ENCODE measurements around the gene ZNF580. TPM values are rescaled to one million over a fixed set of nuclear protein-coding genes. Genes with fewer than 3 reads are reported as not detected.
A peak's percentile ranks its signal among the peaks of the same experiment; 100 is the strongest.

ZNF580 gene
- total RNA-seq, 1 donor from 2014 or later = 38.3 TPM

DNA sequence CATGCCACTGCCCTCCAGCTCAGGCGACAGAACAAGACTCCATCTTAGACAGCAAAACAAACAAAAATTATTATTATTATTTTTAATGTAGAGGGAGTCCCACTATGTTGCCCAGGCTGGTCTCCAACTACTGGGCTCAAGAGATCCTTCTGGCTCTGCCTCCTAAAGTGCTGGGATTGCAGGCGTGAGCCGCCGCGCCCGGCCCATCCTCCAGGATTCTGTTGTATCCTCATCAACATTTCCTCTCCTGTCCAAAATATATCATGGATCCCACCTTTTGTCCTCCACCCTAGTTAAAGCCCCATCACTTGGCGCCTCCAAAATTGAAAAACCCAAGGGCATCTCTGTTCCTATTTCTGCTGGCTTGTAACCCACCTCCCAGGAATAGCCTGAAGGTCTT lies 17.7 kb upstream of the ZNF580 start:
- no peak for DNase-seq
- Mint-ChIP-seq H3K4me3 (no peak overlapping the region), H3K36me3 (ENCODE audit: low read depth) (peaks cover 1% of the 10 kb centered on the region), H3K4me1 (peaks cover 43% of the 10 kb centered on the region), H3K9me3 (no peaks in the 10 kb centered on the region), H3K27ac (no peak overlapping the region), H3K27me3 (peaks cover 8% of the 10 kb centered on the region)
- intact Hi-C loops (cut with micrococcal nuclease) = loop anchor here (5.0 to 10.0 kb wide), 2 partner anchors 41 to 1158 kb away; partner anchors contain the start of genes LENG9 and ZNF579

DNA sequence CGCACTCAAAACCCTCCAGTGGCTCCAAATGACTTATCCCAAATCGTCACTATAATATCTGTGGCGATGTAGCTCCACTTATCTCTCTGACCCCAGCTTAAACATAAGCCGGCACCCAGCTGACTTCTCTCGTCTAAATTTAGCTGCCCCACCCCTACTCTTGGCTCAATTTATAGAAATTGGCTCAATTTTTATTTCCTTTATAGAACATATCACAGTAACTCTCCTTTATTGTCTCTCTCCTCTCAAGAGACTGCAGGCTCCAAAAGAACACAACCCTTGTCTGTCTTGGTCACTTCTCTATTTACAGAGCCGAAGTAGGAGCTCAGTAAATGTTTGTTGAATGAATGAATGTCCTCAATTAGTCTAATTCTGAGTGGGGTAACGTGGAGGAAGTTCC lies 17.2 kb upstream of the ZNF580 start:
- intact Hi-C loops (cut with micrococcal nuclease) = loop anchor here (5.0 to 10.0 kb wide), 2 partner anchors 41 to 1159 kb away; partner anchors contain the start of genes LENG9 and ZNF579
- Mint-ChIP-seq H3K4me1 (peaks cover 43% of the 10 kb centered on the region), H3K27me3 (peaks cover 9% of the 10 kb centered on the region), H3K27ac (no peak overlapping the region), H3K9me3 (no peaks in the 10 kb centered on the region), H3K36me3 (ENCODE audit: low read depth) (peaks cover 1% of the 10 kb centered on the region), H3K4me3 (peak overlapping the region; percentile 96)
- no peak for DNase-seq

DNA sequence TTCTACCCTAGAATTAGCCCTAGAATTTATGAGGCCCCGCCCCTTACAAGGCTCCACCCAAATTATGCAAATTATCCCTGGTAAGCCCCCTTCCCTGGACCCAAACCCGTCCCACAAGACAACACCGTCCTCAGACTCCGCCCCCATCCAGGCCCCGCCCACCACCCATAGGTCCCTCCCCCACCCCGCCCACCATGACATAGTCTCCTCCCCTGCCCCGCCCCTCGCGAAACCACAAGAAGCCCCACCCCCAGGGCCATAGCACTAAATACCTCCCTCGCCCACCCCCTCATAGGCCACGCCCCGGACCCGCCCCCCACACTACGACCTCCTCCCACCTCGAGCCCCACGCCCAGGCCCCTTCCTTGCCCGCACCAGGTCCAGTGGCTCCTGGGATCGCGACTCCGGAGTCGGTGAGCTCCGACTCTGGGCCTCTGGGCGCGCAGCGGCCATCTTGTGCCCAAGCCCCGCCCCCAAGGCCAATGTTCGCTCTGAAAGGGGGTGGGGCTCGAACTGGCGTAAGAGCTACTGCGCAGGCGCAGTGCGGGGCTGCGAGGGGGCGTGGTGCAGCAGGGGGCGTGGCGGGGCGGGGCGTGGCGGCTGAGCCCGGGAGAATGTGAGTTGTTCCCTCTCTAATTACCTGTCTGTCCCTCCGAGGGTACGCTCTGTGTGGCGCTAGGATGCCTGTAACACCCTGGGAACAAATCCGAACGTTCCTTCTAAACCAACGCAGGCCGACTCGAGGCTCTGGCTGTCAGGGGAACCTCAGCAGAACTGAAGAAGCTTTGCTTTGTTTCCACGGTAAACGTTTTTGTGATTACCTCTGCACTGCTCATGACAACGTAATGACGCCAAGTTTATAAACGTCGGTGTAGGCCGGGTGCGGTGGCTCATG lies 16.4 kb upstream of the ZNF580 start, which contains the start of gene ZNF784:
ZNF784 (minus strand) TSS at position 458 of the 895 bp plus-strand sequence; CDS start at position 453, 5 bp downstream.
- intact Hi-C loops (cut with micrococcal nuclease) = loop anchor here (1.0 to 10.0 kb wide), 7 partner anchors 8 to 1160 kb away; partner anchors contain the start of genes FIZ1, LENG9, ZNF579 and ZNF865
- no peaks in the 10 kb centered on the region for H3K9me3 Mint-ChIP-seq
- peak within 1 kb of the TSS; percentile 99 for H3K27ac Mint-ChIP-seq
- H3K36me3 Mint-ChIP-seq (ENCODE audit: low read depth) = peaks cover 1% of the 10 kb centered on the region
- H3K4me1 Mint-ChIP-seq = peaks cover 43% of the 10 kb centered on the region
- H3K4me3 Mint-ChIP-seq = peak within 1 kb of the TSS; percentile 96
- peaks cover 13% of the 10 kb centered on the region for H3K27me3 Mint-ChIP-seq
- peak; percentile 98 for DNase-seq

DNA sequence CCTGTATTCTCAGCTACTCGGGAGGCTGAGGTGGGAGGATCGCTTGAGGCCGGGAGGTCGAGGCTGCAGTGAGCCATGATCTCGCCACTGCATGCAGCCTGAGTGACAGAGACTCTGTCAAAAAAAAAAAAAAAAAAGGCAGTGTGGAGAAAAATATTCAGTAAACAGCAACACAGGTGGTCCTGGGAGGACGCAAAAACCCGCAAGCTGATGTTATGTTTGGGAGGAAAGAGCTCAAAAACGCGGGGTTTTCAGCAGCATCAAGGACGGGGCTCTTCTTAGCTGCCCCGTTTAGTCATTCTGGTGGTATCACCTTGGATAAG lies 15.8 kb upstream of the ZNF580 start:
- intact Hi-C loops (cut with micrococcal nuclease) = loop anchor here (10.0 kb wide), 1 partner anchor 1160 kb away; the partner anchor contains the start of gene LENG9
- DNase-seq = no peak
- H3K4me1 Mint-ChIP-seq = peaks cover 43% of the 10 kb centered on the region
- peak overlapping the region; percentile 96 for H3K4me3 Mint-ChIP-seq
- peak overlapping the region; percentile 99 for H3K27ac Mint-ChIP-seq
- peaks cover 13% of the 10 kb centered on the region for H3K27me3 Mint-ChIP-seq
- H3K36me3 Mint-ChIP-seq (ENCODE audit: low read depth) = peaks cover 1% of the 10 kb centered on the region
- H3K9me3 Mint-ChIP-seq = no peaks in the 10 kb centered on the region

DNA sequence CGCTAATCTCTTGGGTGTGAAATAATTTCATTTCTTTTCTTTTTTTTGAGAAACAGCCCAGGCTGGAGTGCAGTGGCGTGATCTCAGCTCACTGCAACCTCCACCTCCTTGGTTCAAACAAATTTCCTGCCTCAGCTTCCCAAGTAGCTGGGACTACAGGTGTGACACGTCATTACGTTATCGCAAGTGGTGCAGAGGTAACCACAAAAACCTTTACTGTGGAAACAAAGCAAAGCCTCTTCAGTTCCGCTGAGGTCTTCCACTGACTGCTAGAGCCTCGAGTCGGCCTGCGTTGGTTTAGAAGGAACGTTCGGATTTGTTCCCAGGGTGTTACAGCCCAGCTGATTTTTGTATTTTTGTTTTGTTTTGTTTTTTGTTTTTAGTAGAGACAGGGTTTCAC lies 14.5 kb upstream of the ZNF580 start:
- Mint-ChIP-seq H3K27me3 (peaks cover 14% of the 10 kb centered on the region), H3K9me3 (no peaks in the 10 kb centered on the region), H3K4me3 (peak overlapping the region; percentile 75), H3K27ac (peak overlapping the region; percentile 84), H3K36me3 (ENCODE audit: low read depth) (peaks cover 1% of the 10 kb centered on the region), H3K4me1 (peaks cover 34% of the 10 kb centered on the region)
- intact Hi-C loops (cut with micrococcal nuclease) = loop anchor here (10.0 kb wide), 1 partner anchor 1162 kb away; the partner anchor contains the start of gene LENG9
- peak; percentile 92 for DNase-seq

DNA sequence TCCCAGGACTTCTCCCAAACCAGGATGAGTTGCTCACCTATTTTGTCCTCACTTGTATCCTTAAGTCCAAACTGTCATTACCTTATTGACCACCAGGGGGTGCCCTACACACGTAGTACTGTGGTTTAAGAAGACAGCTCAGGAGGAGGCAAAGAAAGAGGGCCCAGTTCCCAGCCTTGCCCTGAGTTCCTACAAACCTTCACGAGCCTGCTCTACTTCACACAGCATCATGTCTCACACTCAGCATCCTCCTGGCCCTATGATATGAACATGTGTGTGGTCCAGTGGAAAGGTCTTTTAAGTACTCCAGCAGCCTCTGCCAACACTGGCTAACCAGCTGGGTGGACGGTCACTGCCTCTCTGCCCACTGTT lies 8.4 kb upstream of the ZNF580 start:
- Mint-ChIP-seq H3K4me3 (no peak overlapping the region), H3K9me3 (no peaks in the 10 kb centered on the region), H3K4me1 (peaks cover 38% of the 10 kb centered on the region), H3K27ac (peak overlapping the region; percentile 3), H3K27me3 (peaks cover 13% of the 10 kb centered on the region), H3K36me3 (ENCODE audit: low read depth) (peaks cover 17% of the 10 kb centered on the region)
- intact Hi-C loops (cut with micrococcal nuclease) = loop anchor here (1.0 kb wide), 2 partner anchors 8 to 21 kb away; partner anchors contain the start of gene ZNF784
- DNase-seq = peak; percentile 97

DNA sequence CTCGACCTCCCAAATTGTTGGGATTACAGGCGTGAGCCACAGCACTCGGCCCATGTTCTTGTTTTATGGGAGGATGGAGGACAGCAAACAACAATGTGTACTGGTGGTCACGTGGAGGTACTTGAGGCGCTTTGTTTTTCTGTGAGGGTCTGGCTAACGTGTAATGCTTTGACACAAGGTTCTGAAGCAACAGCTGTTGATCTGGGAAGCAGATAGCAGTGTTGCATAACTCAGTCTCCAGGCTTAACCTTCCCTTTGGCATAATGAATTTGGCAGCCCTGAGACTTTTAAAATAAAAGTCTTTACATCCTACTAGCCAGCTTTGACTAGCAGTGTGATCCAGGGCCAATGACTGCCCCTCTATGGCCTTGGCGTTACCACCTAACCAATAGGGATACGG lies 6.9 kb upstream of the ZNF580 start:
- H3K36me3 Mint-ChIP-seq (ENCODE audit: low read depth) = peaks cover 26% of the 10 kb centered on the region
- H3K4me1 Mint-ChIP-seq = peaks cover 44% of the 10 kb centered on the region
- no peak overlapping the region for H3K4me3 Mint-ChIP-seq
- intact Hi-C loops (cut with micrococcal nuclease) = loop anchor here (2.0 kb wide), 1 partner anchor 41 kb away; the partner anchor contains the start of gene EPN1
- H3K27ac Mint-ChIP-seq = no peak overlapping the region
- DNase-seq = no peak
- H3K9me3 Mint-ChIP-seq = peaks cover under 1% of the 10 kb centered on the region
- H3K27me3 Mint-ChIP-seq = peaks cover 6% of the 10 kb centered on the region

DNA sequence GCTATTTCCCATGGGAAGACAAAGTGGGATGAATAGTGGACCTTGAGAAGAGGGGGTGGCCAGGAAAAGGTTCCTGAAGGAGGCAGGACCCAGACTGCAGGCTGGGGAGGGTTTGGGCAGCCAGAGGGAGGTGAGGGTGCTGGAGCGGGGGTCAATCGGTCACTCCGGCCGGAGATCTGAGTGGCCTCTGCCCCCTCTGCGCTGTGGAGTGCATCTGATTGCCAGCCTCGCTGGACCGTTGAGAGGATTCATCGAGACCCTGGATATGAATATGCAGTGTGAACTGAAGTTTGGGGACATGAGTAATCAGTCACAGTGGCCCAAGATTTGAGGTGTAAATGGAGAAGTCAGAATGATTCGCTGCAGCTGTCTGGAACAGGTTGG lies 5.5 kb upstream of the ZNF580 start:
- H3K27me3 Mint-ChIP-seq = peaks cover 3% of the 10 kb centered on the region
- peak overlapping the region; percentile 100 for H3K4me3 Mint-ChIP-seq
- H3K36me3 Mint-ChIP-seq (ENCODE audit: low read depth) = peaks cover 33% of the 10 kb centered on the region
- peak; percentile 65 for DNase-seq
- peaks cover 49% of the 10 kb centered on the region for H3K4me1 Mint-ChIP-seq
- H3K27ac Mint-ChIP-seq = peak overlapping the region; percentile 100
- intact Hi-C loops (cut with micrococcal nuclease) = loop anchor here (1.0 to 2.0 kb wide), 2 partner anchors 8 to 39 kb away; partner anchors contain the start of genes EPN1 and ZNF581
- peaks cover 3% of the 10 kb centered on the region for H3K9me3 Mint-ChIP-seq

DNA sequence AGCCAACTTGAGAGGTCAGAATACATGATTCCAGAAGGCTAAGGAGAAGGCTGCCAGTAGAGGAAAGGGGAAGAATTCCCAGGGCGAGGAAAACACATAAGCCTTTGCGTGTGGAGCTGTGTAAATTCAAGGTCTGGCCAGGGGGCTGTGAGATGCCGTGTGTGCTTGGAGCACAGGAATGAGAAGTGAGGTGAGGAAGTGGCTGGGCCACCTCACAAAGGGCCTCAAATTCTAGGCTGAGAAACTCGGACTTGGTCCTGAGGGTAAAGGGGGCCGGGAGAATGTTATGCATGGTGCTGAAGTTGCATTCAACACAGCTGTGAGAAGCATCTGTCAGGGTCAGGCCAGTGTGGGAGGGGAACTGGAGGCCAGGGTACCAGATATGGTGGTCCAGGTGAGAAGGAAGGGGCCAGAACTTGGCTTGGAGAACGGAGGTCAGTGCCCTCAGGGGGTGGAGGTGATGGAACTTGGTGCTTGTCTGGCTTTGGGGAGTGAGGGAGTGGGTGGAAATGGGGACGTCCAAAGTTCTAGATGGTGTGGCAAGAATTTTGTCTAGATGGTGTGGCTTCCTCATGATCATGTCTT lies 4.9 kb upstream of the ZNF580 start:
- Mint-ChIP-seq H3K27ac (peak overlapping the region; percentile 100), H3K9me3 (peaks cover 3% of the 10 kb centered on the region), H3K36me3 (ENCODE audit: low read depth) (peaks cover 35% of the 10 kb centered on the region), H3K27me3 (peaks cover 3% of the 10 kb centered on the region), H3K4me1 (peaks cover 52% of the 10 kb centered on the region), H3K4me3 (peak overlapping the region; percentile 100)
- intact Hi-C loops (cut with micrococcal nuclease) = loop anchor here (1.0 to 2.0 kb wide), 2 partner anchors 7 to 39 kb away; partner anchors contain the start of genes EPN1 and ZNF581
- no peak for DNase-seq

DNA sequence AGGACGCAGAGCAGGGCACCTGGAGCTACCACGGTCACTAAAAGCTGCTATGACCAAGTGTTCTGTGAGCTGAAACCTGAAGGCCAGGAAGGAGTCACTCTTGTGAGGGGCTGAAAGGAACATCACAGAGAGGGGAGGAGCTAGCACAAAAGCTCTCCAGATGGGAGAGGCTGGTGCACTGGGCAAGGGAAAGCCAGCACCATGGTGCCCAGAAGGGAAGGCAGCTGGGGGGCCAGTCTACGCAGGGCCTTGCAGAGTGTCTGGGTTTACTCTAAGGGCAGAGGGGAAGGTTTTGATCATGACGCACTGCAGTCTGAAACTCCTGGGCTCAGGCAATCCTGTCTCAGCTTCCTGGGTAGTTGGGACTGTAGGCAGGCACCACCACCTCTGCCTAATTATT lies 4.1 kb upstream of the ZNF580 start:
- Mint-ChIP-seq H3K4me1 (peaks cover 48% of the 10 kb centered on the region), H3K27ac (peak overlapping the region; percentile 100), H3K27me3 (no peaks in the 10 kb centered on the region), H3K4me3 (peak overlapping the region; percentile 100), H3K36me3 (ENCODE audit: low read depth) (peaks cover 37% of the 10 kb centered on the region), H3K9me3 (peaks cover 3% of the 10 kb centered on the region)
- no peak for DNase-seq
- intact Hi-C loops (cut with micrococcal nuclease) = no loop called here

DNA sequence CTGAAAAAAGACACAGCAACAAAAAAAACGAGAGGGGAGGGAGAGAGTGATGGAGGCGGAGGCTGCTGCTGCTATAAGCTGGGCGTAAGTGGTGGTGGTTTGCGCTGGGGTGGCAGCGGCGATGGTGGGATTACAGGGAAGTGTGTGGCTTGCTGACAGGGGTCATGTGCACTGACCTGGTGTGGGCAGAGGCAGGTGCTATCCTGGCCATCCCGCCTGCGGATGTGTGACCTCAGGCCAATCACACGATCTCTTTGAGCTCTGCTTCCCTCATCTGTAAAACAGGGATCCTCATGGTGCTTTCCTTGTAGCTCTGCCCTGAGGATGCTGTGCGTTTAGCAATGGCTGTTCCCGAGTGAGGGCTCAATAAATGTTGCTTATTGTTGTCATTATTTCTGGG lies 3.3 kb upstream of the ZNF580 start:
- H3K36me3 Mint-ChIP-seq (ENCODE audit: low read depth) = peaks cover 40% of the 10 kb centered on the region
- H3K27me3 Mint-ChIP-seq = no peaks in the 10 kb centered on the region
- peaks cover 3% of the 10 kb centered on the region for H3K9me3 Mint-ChIP-seq
- no peak for DNase-seq
- peaks cover 43% of the 10 kb centered on the region for H3K4me1 Mint-ChIP-seq
- H3K27ac Mint-ChIP-seq = peak overlapping the region; percentile 2
- H3K4me3 Mint-ChIP-seq = peak overlapping the region; percentile 36
- intact Hi-C loops (cut with micrococcal nuclease) = no loop called here

DNA sequence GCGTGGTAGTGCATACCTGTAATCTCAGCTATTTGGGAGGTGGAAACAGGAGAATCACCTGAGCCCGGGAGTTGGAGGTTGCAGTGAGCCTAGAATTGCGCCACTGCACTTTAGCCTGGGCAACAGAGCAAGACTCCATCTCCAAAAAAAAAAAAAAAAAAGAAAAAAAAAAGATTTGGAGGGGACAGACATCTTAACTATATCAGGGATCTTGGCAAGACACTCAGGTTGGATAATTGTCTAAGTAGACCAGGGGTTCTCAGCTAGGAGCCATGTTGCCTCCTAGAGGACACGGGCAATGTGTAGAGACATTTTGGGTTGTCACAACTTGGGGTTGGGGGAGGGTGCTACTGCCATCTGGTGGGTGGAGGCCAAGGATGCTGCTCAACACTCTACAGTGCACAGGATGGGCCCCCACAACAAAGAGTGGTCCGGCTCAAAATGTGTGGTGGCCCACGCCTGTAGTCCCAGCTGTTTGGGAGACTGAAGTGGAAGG lies 1.9 kb upstream of the ZNF580 start:
- no peaks in the 10 kb centered on the region for H3K27me3 Mint-ChIP-seq
- peaks cover 3% of the 10 kb centered on the region for H3K9me3 Mint-ChIP-seq
- H3K27ac Mint-ChIP-seq = peak overlapping the region; percentile 93
- DNase-seq = peak; percentile 87
- H3K4me3 Mint-ChIP-seq = peak overlapping the region; percentile 61
- H3K4me1 Mint-ChIP-seq = peaks cover 50% of the 10 kb centered on the region
- H3K36me3 Mint-ChIP-seq (ENCODE audit: low read depth) = peaks cover 48% of the 10 kb centered on the region
- intact Hi-C loops (cut with micrococcal nuclease) = no loop called here

DNA sequence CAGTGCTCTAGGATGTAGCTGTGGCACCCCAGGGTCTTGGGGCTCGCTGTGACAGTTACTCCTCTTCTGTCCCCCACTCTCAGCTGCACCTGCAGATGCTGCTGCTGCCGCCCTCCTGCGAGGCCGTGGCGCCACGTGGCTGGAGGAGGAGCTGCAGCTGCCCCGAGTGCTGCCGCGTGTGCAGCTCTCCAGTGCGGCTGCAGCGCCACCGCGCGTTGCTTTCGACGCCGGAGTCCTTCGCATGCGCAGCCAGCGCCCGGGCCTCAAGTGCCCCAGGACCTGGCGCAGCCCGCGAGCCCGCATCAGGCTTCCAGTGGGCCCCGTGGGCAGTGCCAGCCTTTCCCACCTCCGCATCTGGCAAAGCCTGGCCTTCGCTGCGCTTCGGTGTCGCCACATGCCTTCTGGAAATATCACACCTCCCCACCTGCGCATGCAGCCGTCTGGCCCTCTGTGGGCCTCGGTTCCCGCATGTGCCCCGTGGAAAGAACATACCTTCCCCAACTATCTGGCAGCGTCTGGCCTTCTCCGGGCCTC lies 692 bp upstream of the ZNF580 start:
- Mint-ChIP-seq H3K4me1 (peaks cover 48% of the 10 kb centered on the region), H3K27me3 (no peaks in the 10 kb centered on the region), H3K9me3 (peaks cover 3% of the 10 kb centered on the region), H3K27ac (peak overlapping the region; percentile 93), H3K36me3 (ENCODE audit: low read depth) (peaks cover 50% of the 10 kb centered on the region), H3K4me3 (peak overlapping the region; percentile 90)
- intact Hi-C loops (cut with micrococcal nuclease) = loop anchor here (5.0 kb wide), 1 partner anchor 523 kb away; the partner anchor contains the start of gene PPP1R12C
- peak; percentile 90 for DNase-seq

Measured in activated CD4-positive, alpha-beta T cell treated with anti-CD3 and anti-CD28 coated beads, Interleukin-2, amount 10 ng/mL, durations not matched to agents 24 days and 14 days (primary cell).